GM12874 (cell line): ENCODE data around the gene GNA14.

ENCODE experiments used
- CTCF ChIP-seq: IDR thresholded peaks from 2 replicates; pipeline ENCODE4 v1.5.1; 2011; ENCODE audit warnings: low read depth, mild to moderate bottlenecking, control low read depth, low read length, moderate library complexity; ENCODE audit not compliant: insufficient read depth

The GNA14 gene

GRCh38 chr9:77469515-77470231 is 178.4 kb downstream of the GNA14 start:
- TF ChIP-seq CTCF: no peak

- TF ChIP-seq CTCF: no peak
Observed at GRCh38 chr9:77464661-77465060, 183.5 kb downstream of the GNA14 start.

- TF ChIP-seq CTCF: no peak
Observed at GRCh38 chr9:77463151-77463550, 185.0 kb downstream of the GNA14 start.

- TF ChIP-seq CTCF: no peak
Observed at GRCh38 chr9:77462066-77462465, 186.1 kb downstream of the GNA14 start.

- no peak for TF ChIP-seq CTCF
Observed at GRCh38 chr9:77460938-77461337, 187.2 kb downstream of the GNA14 start.

- TF ChIP-seq CTCF: peak; percentile 88
Observed at GRCh38 chr9:77457916-77458592, 190.1 kb downstream of the GNA14 start.

- TF ChIP-seq CTCF: peak; percentile 90
Observed at GRCh38 chr9:77456829-77457437, 191.2 kb downstream of the GNA14 start.
